ENCODE results near the gene MAP4K4. TPM values are rescaled to one million over a fixed set of nuclear protein-coding genes. Genes with fewer than 3 reads are reported as not detected.

The MAP4K4 gene
- total RNA-seq, 2 experiments from 2014 or later, result 42.1 to 43.4 TPM

DNA sequence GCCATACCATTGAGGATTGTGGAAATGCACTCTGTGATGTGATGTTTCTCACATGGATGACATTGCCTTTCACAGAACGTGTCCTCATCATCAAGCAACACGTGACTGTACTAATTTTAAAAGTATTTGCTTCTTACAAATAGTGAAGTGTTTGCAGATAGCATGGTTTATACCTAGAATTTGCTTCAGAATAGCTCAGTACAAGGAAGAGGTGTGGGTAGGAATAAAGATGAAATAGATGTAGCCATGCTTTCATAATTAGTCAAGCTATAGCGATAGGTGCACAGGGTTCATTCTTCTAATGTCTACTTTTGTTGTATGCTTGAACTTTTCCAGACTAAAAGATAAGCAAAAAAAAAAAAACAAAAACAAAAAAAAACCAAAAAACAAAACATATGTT is 27.5 kb downstream of the MAP4K4 start:
- peaks cover 3% of the 10 kb centered on the region for H3K36me3 Mint-ChIP-seq
- ChIA-PET CTCF (interaction anchor here (0.7 to 2.6 kb wide), 9 partner anchors 8 to 307 kb away, joined by 3 to 17 read pairs (median 5); partner anchors contain the start of gene MAP4K4), POLR2A (interaction anchor here (0.8 to 1.6 kb wide), 3 partner anchors 11 to 25 kb away, joined by 3 to 5 read pairs (median 5); no protein-coding TSS in a partner anchor)
- H3K27me3 Mint-ChIP-seq, result no peaks in the 10 kb centered on the region
- no peak for DNase-seq
- peaks cover 86% of the 10 kb centered on the region for H3K4me1 Mint-ChIP-seq (ENCODE audit: low read depth)
- peaks cover 3% of the 10 kb centered on the region for H3K9me3 Mint-ChIP-seq
- H3K27ac Mint-ChIP-seq, result no peak overlapping the region
- no peak overlapping the region for H3K4me3 Mint-ChIP-seq
- intact Hi-C loops (cut with micrococcal nuclease), result loop anchor here (5.0 kb wide), 1 partner anchor 308 kb away; no protein-coding TSS in a partner anchor

DNA sequence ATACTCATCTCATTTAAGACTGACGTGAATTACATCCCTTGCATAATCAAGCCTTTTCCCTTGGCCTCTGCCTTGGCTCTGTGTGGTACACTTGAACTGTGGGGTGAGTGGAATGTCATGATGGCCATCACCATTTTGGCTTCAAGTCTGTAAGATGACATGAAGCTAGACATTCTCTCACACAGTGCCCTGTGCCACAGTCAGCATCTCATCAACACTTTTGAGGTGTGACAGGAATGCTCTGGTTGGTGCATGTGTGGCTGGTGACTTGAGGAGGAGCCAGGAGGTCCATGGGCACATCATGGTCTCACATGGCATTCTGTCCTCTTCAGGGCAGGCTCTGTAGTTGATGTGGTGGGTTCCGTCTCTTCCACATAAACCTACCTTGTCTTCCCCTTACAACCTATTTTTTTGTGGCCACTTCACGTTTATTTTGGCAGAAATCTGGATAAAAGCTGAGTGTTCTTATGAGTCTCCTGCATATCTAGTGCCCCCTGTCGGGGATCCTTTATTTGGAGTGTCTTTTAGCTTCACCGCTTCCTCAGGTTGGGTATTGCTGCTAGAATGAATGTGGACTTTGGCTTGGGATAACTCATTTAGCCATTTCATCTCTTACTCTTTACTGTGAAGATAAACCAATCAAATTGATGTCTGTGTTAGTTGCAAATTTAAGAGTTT is 28.1 kb downstream of the MAP4K4 start:
- Mint-ChIP-seq H3K27ac (no peak overlapping the region), H3K36me3 (peaks cover 3% of the 10 kb centered on the region), H3K4me3 (no peak overlapping the region), H3K4me1 (ENCODE audit: low read depth) (peaks cover 88% of the 10 kb centered on the region), H3K9me3 (peaks cover 3% of the 10 kb centered on the region), H3K27me3 (no peaks in the 10 kb centered on the region)
- ChIA-PET CTCF (interaction anchor here (0.6 to 2.6 kb wide), 14 partner anchors 9 to 307 kb away, joined by 3 to 17 read pairs (median 4); no protein-coding TSS in a partner anchor), POLR2A (no interaction called here)
- no peak for DNase-seq
- intact Hi-C loops (cut with micrococcal nuclease), result loop anchor here (5.0 kb wide), 1 partner anchor 308 kb away; no protein-coding TSS in a partner anchor

DNA sequence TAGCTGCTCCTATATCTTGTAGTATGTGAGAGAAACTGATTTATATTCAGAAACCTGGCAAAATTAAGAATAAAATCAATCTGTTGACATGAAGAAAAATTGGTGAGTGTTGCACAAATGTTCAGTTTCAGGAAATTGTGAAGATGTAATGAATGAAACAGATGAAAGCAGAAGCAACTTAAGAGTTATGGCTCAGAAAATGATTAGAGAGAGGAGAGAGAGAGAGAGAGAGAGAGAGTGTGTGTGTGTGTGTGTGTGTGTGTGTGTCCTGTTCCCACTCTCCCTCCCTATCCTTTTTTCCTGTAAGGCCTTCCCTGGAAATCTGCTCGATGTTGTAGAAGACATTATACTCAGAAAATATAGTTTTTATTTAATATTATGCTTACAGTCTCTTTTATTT is 31.4 kb downstream of the MAP4K4 start:
- Mint-ChIP-seq H3K27me3 (no peaks in the 10 kb centered on the region), H3K4me1 (ENCODE audit: low read depth) (peaks cover 81% of the 10 kb centered on the region), H3K36me3 (no peaks in the 10 kb centered on the region), H3K9me3 (no peaks in the 10 kb centered on the region), H3K27ac (no peak overlapping the region), H3K4me3 (no peak overlapping the region)
- POLR2A ChIA-PET, result interaction anchor here (0.6 kb wide), 1 partner anchor 9 kb away, joined by 4 read pairs; no protein-coding TSS in a partner anchor
- no peak for DNase-seq
- intact Hi-C loops (cut with micrococcal nuclease), result loop anchor here (5.0 kb wide), 1 partner anchor 312 kb away; no protein-coding TSS in a partner anchor
- CTCF ChIA-PET, result interaction anchor here (1.7 kb wide), 2 partner anchors 11 to 310 kb away, joined by 6 to 9 read pairs; no protein-coding TSS in a partner anchor

DNA sequence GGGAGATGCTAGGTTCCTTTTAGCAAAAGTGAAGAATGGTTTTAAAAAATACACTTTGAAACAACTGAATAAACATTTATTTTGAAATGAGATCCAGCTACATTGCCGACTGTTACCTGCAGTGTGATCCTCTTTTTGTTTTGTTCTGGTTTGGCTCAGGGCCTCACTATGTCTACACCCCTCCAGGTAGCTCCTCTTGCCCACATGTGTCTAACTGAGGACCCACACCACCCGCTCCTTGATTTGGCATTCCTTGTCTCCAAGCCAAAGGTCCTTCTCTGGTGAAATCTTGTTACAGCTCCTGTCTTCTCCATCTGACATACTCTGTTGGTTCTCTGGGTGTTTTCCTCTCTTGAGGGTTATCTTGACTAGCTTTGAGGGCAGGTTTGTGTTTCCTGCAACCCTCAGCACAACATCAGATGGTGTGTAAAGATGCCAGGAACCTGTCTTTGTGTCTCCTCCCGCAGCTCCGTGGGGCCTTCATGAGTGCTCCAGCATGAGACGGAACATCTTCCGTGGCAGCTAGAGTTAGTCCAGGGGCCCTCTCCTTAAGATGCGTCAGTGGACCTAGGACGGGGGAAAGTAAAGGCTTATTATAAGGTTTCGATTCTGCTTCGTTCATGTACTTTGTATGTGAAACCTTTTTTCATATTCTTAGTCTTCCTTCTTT is 32.1 kb downstream of the MAP4K4 start:
- Mint-ChIP-seq H3K4me1 (ENCODE audit: low read depth) (peaks cover 79% of the 10 kb centered on the region), H3K27me3 (no peaks in the 10 kb centered on the region), H3K27ac (peak overlapping the region; percentile 55), H3K4me3 (peak overlapping the region; percentile 56), H3K36me3 (no peaks in the 10 kb centered on the region), H3K9me3 (no peaks in the 10 kb centered on the region)
- POLR2A ChIA-PET, result interaction anchor here (1.0 kb wide), 1 partner anchor 25 kb away, joined by 3 read pairs; no protein-coding TSS in a partner anchor
- peak; percentile 43 for DNase-seq
- CTCF ChIA-PET, result interaction anchor here (1.7 kb wide), 2 partner anchors 11 to 311 kb away, joined by 6 to 9 read pairs; no protein-coding TSS in a partner anchor
- intact Hi-C loops (cut with micrococcal nuclease), result loop anchor here (5.0 kb wide), 1 partner anchor 312 kb away; no protein-coding TSS in a partner anchor

GRCh38 chr2:101731221-101732054 is 33.9 kb downstream of the MAP4K4 start:
- Mint-ChIP-seq H3K4me3 (no peak overlapping the region), H3K4me1 (ENCODE audit: low read depth) (peaks cover 80% of the 10 kb centered on the region), H3K9me3 (no peaks in the 10 kb centered on the region), H3K27me3 (no peaks in the 10 kb centered on the region), H3K27ac (no peak overlapping the region), H3K36me3 (no peaks in the 10 kb centered on the region)
- no peak for DNase-seq
- ChIA-PET CTCF (interaction anchor here (1.0 to 1.7 kb wide), 4 partner anchors 14 to 313 kb away, joined by 3 to 6 read pairs (median 4); no protein-coding TSS in a partner anchor), POLR2A (interaction anchor here (1.4 to 2.3 kb wide), 2 partner anchors 13 to 34 kb away, joined by 4 to 13 read pairs; partner anchors contain the start of gene MAP4K4)
- intact Hi-C loops (cut with micrococcal nuclease), result loop anchor here (1.0 kb wide), 1 partner anchor 12 kb away; no protein-coding TSS in a partner anchor

GRCh38 chr2:101732199-101732598 is 34.7 kb downstream of the MAP4K4 start:
- intact Hi-C loops (cut with micrococcal nuclease), result loop anchor here (1.0 kb wide), 1 partner anchor 13 kb away; no protein-coding TSS in a partner anchor
- ChIA-PET POLR2A (interaction anchor here (1.4 to 2.3 kb wide), 2 partner anchors 14 to 35 kb away, joined by 4 to 13 read pairs; partner anchors contain the start of gene MAP4K4), CTCF (interaction anchor here (0.9 to 1.7 kb wide), 5 partner anchors 14 to 314 kb away, joined by 3 to 6 read pairs (median 3); no protein-coding TSS in a partner anchor)
- Mint-ChIP-seq H3K27me3 (no peaks in the 10 kb centered on the region), H3K9me3 (no peaks in the 10 kb centered on the region), H3K36me3 (no peaks in the 10 kb centered on the region), H3K27ac (peak overlapping the region; percentile 18), H3K4me1 (ENCODE audit: low read depth) (peaks cover 82% of the 10 kb centered on the region), H3K4me3 (no peak overlapping the region)
- peak; percentile 42 for DNase-seq

DNA sequence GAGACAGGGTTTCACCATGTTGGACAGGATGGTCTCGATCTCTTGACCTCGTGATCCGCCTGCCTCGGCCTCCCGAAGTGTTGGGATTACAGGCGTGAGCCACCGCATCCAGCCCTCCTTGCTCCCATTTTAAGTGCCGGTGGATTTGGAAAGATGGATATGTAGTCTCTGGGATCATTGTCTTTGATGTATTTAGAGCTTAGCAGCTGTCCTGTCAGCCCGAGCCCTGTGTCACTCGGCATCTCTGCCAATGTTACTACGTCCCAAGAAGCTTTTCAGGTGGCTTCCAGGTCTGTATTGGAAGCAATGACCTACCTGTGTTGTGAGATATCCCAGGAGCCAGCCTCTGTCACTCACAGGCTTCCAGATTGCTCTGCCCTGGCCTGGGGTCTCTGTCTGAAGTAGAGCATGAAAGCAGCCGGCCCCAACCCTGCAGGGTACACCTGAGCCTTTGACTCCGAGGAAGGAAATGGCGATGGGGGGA is 35.3 kb downstream of the MAP4K4 start:
- ChIA-PET POLR2A (interaction anchor here (1.3 to 2.3 kb wide), 3 partner anchors 14 to 36 kb away, joined by 3 to 13 read pairs (median 4); partner anchors contain the start of gene MAP4K4), CTCF (interaction anchor here (0.9 to 1.7 kb wide), 5 partner anchors 15 to 99 kb away, joined by 3 to 6 read pairs (median 3); partner anchors contain the start of gene MAP4K4)
- H3K4me1 Mint-ChIP-seq (ENCODE audit: low read depth), result peaks cover 84% of the 10 kb centered on the region
- H3K9me3 Mint-ChIP-seq, result no peaks in the 10 kb centered on the region
- no peak for DNase-seq
- no peak overlapping the region for H3K4me3 Mint-ChIP-seq
- no peaks in the 10 kb centered on the region for H3K27me3 Mint-ChIP-seq
- no peaks in the 10 kb centered on the region for H3K36me3 Mint-ChIP-seq
- no peak overlapping the region for H3K27ac Mint-ChIP-seq
- intact Hi-C loops (cut with micrococcal nuclease), result loop anchor here (1.0 kb wide), 1 partner anchor 14 kb away; no protein-coding TSS in a partner anchor

- no peak overlapping the region for H3K27ac Mint-ChIP-seq
- no peak for DNase-seq
- intact Hi-C loops (cut with micrococcal nuclease), result no loop called here
- POLR2A ChIA-PET, result interaction anchor here (1.3 to 2.3 kb wide), 2 partner anchors 15 to 33 kb away, joined by 3 to 13 read pairs; no protein-coding TSS in a partner anchor
- no peaks in the 10 kb centered on the region for H3K9me3 Mint-ChIP-seq
- no peaks in the 10 kb centered on the region for H3K36me3 Mint-ChIP-seq
- peaks cover 86% of the 10 kb centered on the region for H3K4me1 Mint-ChIP-seq (ENCODE audit: low read depth)
- H3K27me3 Mint-ChIP-seq, result no peaks in the 10 kb centered on the region
- CTCF ChIA-PET, result interaction anchor here (0.6 to 1.7 kb wide), 6 partner anchors 8 to 98 kb away, joined by 3 to 6 read pairs (median 3); partner anchors contain the start of gene MAP4K4
- no peak overlapping the region for H3K4me3 Mint-ChIP-seq
Measured at GRCh38 chr2:101733257-101733993, 35.9 kb downstream of the MAP4K4 start.

DNA sequence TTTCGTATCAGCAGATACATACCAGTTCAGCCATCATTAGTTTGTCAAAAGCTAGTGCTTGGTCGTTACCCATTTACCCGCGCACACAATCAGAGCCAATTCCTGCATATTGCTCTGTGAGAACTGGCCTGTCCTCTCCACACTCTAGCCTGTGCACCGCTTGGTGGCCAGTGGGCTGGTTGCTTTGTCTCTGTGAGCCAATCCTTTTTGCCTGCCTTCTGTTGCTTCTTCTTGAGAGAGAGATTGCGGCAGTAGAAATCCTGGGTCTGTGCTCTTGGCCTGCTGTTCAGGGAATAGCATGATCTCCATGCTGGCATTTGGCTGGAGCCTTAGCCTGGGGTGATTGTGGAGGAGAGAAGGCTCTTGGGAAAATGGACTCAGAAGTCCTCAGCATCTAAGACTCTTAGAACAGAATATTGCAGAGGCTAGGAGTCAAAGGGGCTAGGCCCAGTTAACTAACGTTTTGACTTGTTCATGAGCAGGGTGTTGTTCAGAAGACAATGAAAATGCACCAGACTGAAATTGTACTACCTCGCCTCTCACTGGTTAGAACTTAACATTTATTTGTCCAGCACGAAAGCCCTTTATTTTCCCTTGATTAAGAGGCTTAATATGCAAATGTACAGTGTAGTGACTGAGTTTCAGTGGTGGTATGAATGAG is 37.1 kb downstream of the MAP4K4 start:
- H3K27ac Mint-ChIP-seq, result no peak overlapping the region

GRCh38 chr2:101735166-101735533 is 37.6 kb downstream of the MAP4K4 start:
- no peaks in the 10 kb centered on the region for H3K27me3 Mint-ChIP-seq
- H3K4me3 Mint-ChIP-seq, result no peak overlapping the region
- CTCF ChIA-PET, result no interaction called here
- no peak overlapping the region for H3K27ac Mint-ChIP-seq
- intact Hi-C loops (cut with micrococcal nuclease), result no loop called here
- no peaks in the 10 kb centered on the region for H3K9me3 Mint-ChIP-seq
- peaks cover 80% of the 10 kb centered on the region for H3K4me1 Mint-ChIP-seq (ENCODE audit: low read depth)
- no peak for DNase-seq
- POLR2A ChIA-PET, result no interaction called here
- no peaks in the 10 kb centered on the region for H3K36me3 Mint-ChIP-seq

More for the DNA sequence above, 37.1 kb downstream of the MAP4K4 start:
- POLR2A ChIA-PET, result no interaction called here
- Mint-ChIP-seq H3K4me3 (no peak overlapping the region), H3K27me3 (no peaks in the 10 kb centered on the region), H3K9me3 (no peaks in the 10 kb centered on the region), H3K36me3 (no peaks in the 10 kb centered on the region), H3K4me1 (ENCODE audit: low read depth) (peaks cover 83% of the 10 kb centered on the region)
- no peak for DNase-seq
- intact Hi-C loops (cut with micrococcal nuclease), result no loop called here
- CTCF ChIA-PET, result interaction anchor here (1.1 kb wide), 1 partner anchor 9 kb away, joined by 3 read pairs; no protein-coding TSS in a partner anchor

Data from activated CD4-positive, alpha-beta memory T cell treated with anti-CD3 and anti-CD28 coated beads for 36 hours (primary cell).